OCI-LY7 (cell line): Measurements from ENCODE around the gene RRP15.

Source experiments
- CTCF ChIP-seq: fragments of 200-600 bp; sonication (generic); conservative IDR thresholded peaks from 2 replicates; pipeline ENCODE4 v1.5.1; 2014; ENCODE audit warnings: mild to moderate bottlenecking, antibody characterized with exemption, low read length, moderate library complexity, mixed read lengths
- EZH2phosphoT487 ChIP-seq: fragments of 200-600 bp; sonication (generic); IDR thresholded peaks from 2 replicates; pipeline ENCODE4 v1.6.1; 2018; ENCODE audit warnings: low read depth, borderline replicate concordance, mild to moderate bottlenecking, mixed run types, antibody characterized with exemption, low read length, moderate library complexity, mixed read lengths

GRCh38 chr1:218357893-218358232 lies 72.8 kb downstream of the RRP15 start:
- TF ChIP-seq CTCF, result no peak
- TF ChIP-seq EZH2phosphoT487, result no peak
